ENCODE data around the gene CD74.

Gene CD74

GRCh38 chr5:150356575-150357294 lies 56.0 kb downstream of the CD74 start:
- TF ChIP-seq CTCF (IDR thresholded peaks at IDR 0.05) = no peak
- Mint-ChIP-seq H3K27ac (no peak overlapping the region), H3K4me3 (peak overlapping the region; percentile 87), H3K27me3 (ENCODE audit: low read depth, poor library complexity) (peaks cover 14% of the 10 kb centered on the region), H3K9me3 (no peaks in the 10 kb centered on the region), H3K36me3 (ENCODE audit: low read depth) (peaks cover 20% of the 10 kb centered on the region), H3K4me1 (peaks cover 33% of the 10 kb centered on the region)
- DNase-seq = no peak

- H3K27me3 Mint-ChIP-seq (ENCODE audit: low read depth, poor library complexity) = peaks cover 14% of the 10 kb centered on the region
- TF ChIP-seq CTCF (IDR thresholded peaks at IDR 0.05) = no peak
- no peak overlapping the region for H3K27ac Mint-ChIP-seq
- DNase-seq = no peak
- H3K4me1 Mint-ChIP-seq = peaks cover 36% of the 10 kb centered on the region
- peaks cover 11% of the 10 kb centered on the region for H3K36me3 Mint-ChIP-seq (ENCODE audit: low read depth)
- no peaks in the 10 kb centered on the region for H3K9me3 Mint-ChIP-seq
- no peak overlapping the region for H3K4me3 Mint-ChIP-seq
Observed at GRCh38 chr5:150355791-150356190, 56.9 kb downstream of the CD74 start.

DNA sequence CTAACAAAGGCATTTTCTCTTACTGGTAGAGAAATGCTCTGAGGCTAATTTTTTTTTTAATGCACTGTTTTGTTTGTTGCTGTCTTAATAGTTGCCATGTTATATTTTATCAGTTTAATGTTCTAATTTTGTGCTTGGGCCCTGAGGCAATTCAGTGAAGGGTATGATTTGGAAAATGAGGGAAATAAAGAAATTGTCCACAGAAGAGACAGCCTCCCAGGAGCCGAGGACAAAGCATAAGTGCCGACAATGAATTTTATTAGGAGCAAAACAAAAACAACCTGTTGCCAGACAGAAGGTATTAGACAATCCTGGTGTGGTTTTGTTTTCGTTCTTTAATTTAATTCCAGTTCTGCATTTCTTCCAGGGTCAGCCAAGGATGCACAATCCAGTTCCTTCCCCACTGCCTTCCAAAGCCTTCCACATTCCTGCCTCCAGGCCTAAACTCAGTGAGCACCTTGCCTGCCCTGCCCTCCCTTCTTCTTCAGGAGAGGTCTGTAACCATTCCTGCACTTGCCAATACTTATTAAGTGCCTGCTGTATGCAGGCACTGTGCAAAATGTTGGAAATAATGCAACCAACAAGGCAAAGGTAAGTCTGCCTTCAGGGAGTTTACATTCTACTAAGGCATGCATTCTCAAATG lies 59.6 kb downstream of the CD74 start:
- no peak overlapping the region for H3K4me3 Mint-ChIP-seq
- no peak for TF ChIP-seq CTCF (IDR thresholded peaks at IDR 0.05)
- no peak overlapping the region for H3K27ac Mint-ChIP-seq
- DNase-seq = no peak
- H3K27me3 Mint-ChIP-seq (ENCODE audit: low read depth, poor library complexity) = peaks cover 17% of the 10 kb centered on the region
- H3K4me1 Mint-ChIP-seq = peaks cover 33% of the 10 kb centered on the region
- H3K9me3 Mint-ChIP-seq = no peaks in the 10 kb centered on the region
- no peaks in the 10 kb centered on the region for H3K36me3 Mint-ChIP-seq (ENCODE audit: low read depth)

- Mint-ChIP-seq H3K36me3 (ENCODE audit: low read depth) (no peaks in the 10 kb centered on the region), H3K4me1 (peaks cover 38% of the 10 kb centered on the region), H3K27ac (no peak overlapping the region), H3K27me3 (ENCODE audit: low read depth, poor library complexity) (peaks cover 17% of the 10 kb centered on the region), H3K9me3 (no peaks in the 10 kb centered on the region), H3K4me3 (no peak overlapping the region)
- TF ChIP-seq CTCF (IDR thresholded peaks at IDR 0.05) = no peak
- DNase-seq = no peak
Observed at GRCh38 chr5:150352244-150353031, 60.3 kb downstream of the CD74 start.

Measured in nephron progenitor cell (in vitro differentiated cells).